Measurements from ENCODE around the gene CALD1. TPM values are rescaled to one million over a fixed set of nuclear protein-coding genes. Genes with fewer than 3 reads are reported as not detected.

Gene CALD1
- total RNA-seq, 1 experiment from 2014 or later: 147 TPM

GRCh38 chr7:134809616-134810015 is 30.2 kb downstream of the CALD1 start:
- ChIA-PET POLR2A (interaction anchor here (0.6 kb wide), 1 partner anchor 206 kb away, joined by 6 read pairs; no protein-coding TSS in a partner anchor), CTCF (interaction anchor here (1.2 kb wide), 1 partner anchor 85 kb away, joined by 3 read pairs; no protein-coding TSS in a partner anchor)
- TF ChIP-seq MAX (CRISPR knock-in tag; IDR thresholded peaks at IDR 0.05) (no peak), MYBL2 (CRISPR knock-in tag; IDR thresholded peaks at IDR 0.05) (no peak), TP53 (CRISPR knock-in tag; IDR thresholded peaks at IDR 0.05) (no peak), SMAD3 (CRISPR knock-in tag; IDR thresholded peaks at IDR 0.05; ENCODE audit: borderline replicate concordance) (no peak), RORB (CRISPR knock-in tag; IDR thresholded peaks at IDR 0.05) (no peak), AFF4 (CRISPR knock-in tag; IDR thresholded peaks at IDR 0.05; ENCODE audit: borderline replicate concordance) (no peak), IRF2 (CRISPR knock-in tag; IDR thresholded peaks at IDR 0.05; ENCODE audit: borderline replicate concordance, low read depth) (no peak), ATF6 (CRISPR knock-in tag; IDR thresholded peaks at IDR 0.05) (no peak), FOXP4 (CRISPR knock-in tag; IDR thresholded peaks at IDR 0.05) (no peak), MXD4 (CRISPR knock-in tag; IDR thresholded peaks at IDR 0.05; ENCODE audit: borderline replicate concordance) (no peak), GTF2I (CRISPR knock-in tag; conservative IDR thresholded peaks at IDR 0.05) (no peak), ATF2 (CRISPR knock-in tag; IDR thresholded peaks at IDR 0.05; ENCODE audit: borderline replicate concordance, low read depth) (no peak)
- Mint-ChIP-seq H3K36me3 (peaks cover 11% of the 10 kb centered on the region), H3K9me3 (peaks cover 15% of the 10 kb centered on the region; the same call in 1 of the 2 replicates), H3K4me1 (peaks cover 36% of the 10 kb centered on the region), H3K27ac (no peak overlapping the region), H3K4me3 (no peak overlapping the region), H3K27me3 (ENCODE audit: low read depth) (no peaks in the 10 kb centered on the region)
- no peak for DNase-seq (ENCODE audit: low spot score)
- ATAC-seq: no peak

- H3K27me3 Mint-ChIP-seq (ENCODE audit: low read depth): no peaks in the 10 kb centered on the region
- DNase-seq (ENCODE audit: low spot score) (no peak), ATAC-seq (no peak)
- TF ChIP-seq SOX15 (CRISPR knock-in tag; IDR thresholded peaks at IDR 0.05): no peak
- TF ChIP-seq PRDM15 (CRISPR knock-in tag; IDR thresholded peaks at IDR 0.05): no peak
- TF ChIP-seq PREB (CRISPR knock-in tag; IDR thresholded peaks at IDR 0.05; ENCODE audit: borderline replicate concordance): no peak
- peaks cover 28% of the 10 kb centered on the region for H3K4me1 Mint-ChIP-seq
- H3K36me3 Mint-ChIP-seq: peaks cover 1% of the 10 kb centered on the region; the same call in 1 of the 2 replicates
- H3K9me3 Mint-ChIP-seq: peaks cover 2% of the 10 kb centered on the region; the same call in 1 of the 2 replicates
- H3K4me3 Mint-ChIP-seq: no peak overlapping the region
- H3K27ac Mint-ChIP-seq: no peak overlapping the region
- CTCF ChIA-PET: no interaction called here
- POLR2A ChIA-PET: no interaction called here
Measured at GRCh38 chr7:134811765-134812164, 32.3 kb downstream of the CALD1 start.

Measured in WTC11 (cell line).